ENCODE measurements around the gene C1orf21. TPM values are rescaled to one million over a fixed set of nuclear protein-coding genes. Genes with fewer than 3 reads are reported as not detected.

C1orf21 gene
- polyA plus RNA-seq, 1 donor from 2014 or later: 1.7 TPM

- H3K27me3 Mint-ChIP-seq: peaks cover 6% of the 10 kb centered on the region
- no peak overlapping the region for H3K27ac Mint-ChIP-seq
- no peaks in the 10 kb centered on the region for H3K9me3 Mint-ChIP-seq
- H3K4me3 Mint-ChIP-seq: no peak overlapping the region
- H3K36me3 Mint-ChIP-seq: no peaks in the 10 kb centered on the region
- no peaks in the 10 kb centered on the region for H3K4me1 Mint-ChIP-seq
These were observed 232.0 kb downstream of the C1orf21 start for GRCh38 chr1:184618851-184619250.

GRCh38 chr1:184620469-184620868 is 233.6 kb downstream of the C1orf21 start:
- no peak overlapping the region for H3K4me3 Mint-ChIP-seq
- H3K36me3 Mint-ChIP-seq: no peaks in the 10 kb centered on the region
- no peak overlapping the region for H3K27ac Mint-ChIP-seq
- H3K9me3 Mint-ChIP-seq: no peaks in the 10 kb centered on the region
- H3K4me1 Mint-ChIP-seq: no peaks in the 10 kb centered on the region
- peaks cover 10% of the 10 kb centered on the region for H3K27me3 Mint-ChIP-seq

- no peaks in the 10 kb centered on the region for H3K4me1 Mint-ChIP-seq
- peaks cover 14% of the 10 kb centered on the region for H3K27me3 Mint-ChIP-seq
- no peak overlapping the region for H3K27ac Mint-ChIP-seq
- H3K36me3 Mint-ChIP-seq: no peaks in the 10 kb centered on the region
- H3K4me3 Mint-ChIP-seq: no peak overlapping the region
- no peaks in the 10 kb centered on the region for H3K9me3 Mint-ChIP-seq
These were observed 234.4 kb downstream of the C1orf21 start for GRCh38 chr1:184621260-184621659.

- H3K9me3 Mint-ChIP-seq: no peaks in the 10 kb centered on the region
- H3K4me1 Mint-ChIP-seq: no peaks in the 10 kb centered on the region
- H3K4me3 Mint-ChIP-seq: no peak overlapping the region
- H3K36me3 Mint-ChIP-seq: no peaks in the 10 kb centered on the region
- H3K27me3 Mint-ChIP-seq: peaks cover 19% of the 10 kb centered on the region
- H3K27ac Mint-ChIP-seq: no peak overlapping the region
These were observed 235.5 kb downstream of the C1orf21 start for GRCh38 chr1:184622136-184622823.

GRCh38 chr1:184623404-184623803 is 236.6 kb downstream of the C1orf21 start:
- H3K4me1 Mint-ChIP-seq: no peaks in the 10 kb centered on the region
- peaks cover 20% of the 10 kb centered on the region for H3K27me3 Mint-ChIP-seq
- no peak overlapping the region for H3K27ac Mint-ChIP-seq
- no peaks in the 10 kb centered on the region for H3K36me3 Mint-ChIP-seq
- no peak overlapping the region for H3K4me3 Mint-ChIP-seq
- no peaks in the 10 kb centered on the region for H3K9me3 Mint-ChIP-seq

- Mint-ChIP-seq H3K9me3 (no peaks in the 10 kb centered on the region), H3K27me3 (peaks cover 23% of the 10 kb centered on the region), H3K36me3 (no peaks in the 10 kb centered on the region), H3K4me3 (no peak overlapping the region), H3K4me1 (no peaks in the 10 kb centered on the region), H3K27ac (no peak overlapping the region)
These were observed 237.2 kb downstream of the C1orf21 start for GRCh38 chr1:184624051-184624450.

GRCh38 chr1:184624626-184625025 is 237.8 kb downstream of the C1orf21 start:
- H3K9me3 Mint-ChIP-seq: no peaks in the 10 kb centered on the region
- no peaks in the 10 kb centered on the region for H3K4me1 Mint-ChIP-seq
- H3K27me3 Mint-ChIP-seq: peaks cover 23% of the 10 kb centered on the region
- no peak overlapping the region for H3K4me3 Mint-ChIP-seq
- H3K36me3 Mint-ChIP-seq: no peaks in the 10 kb centered on the region
- H3K27ac Mint-ChIP-seq: no peak overlapping the region

GRCh38 chr1:184625271-184625670 is 238.4 kb downstream of the C1orf21 start:
- no peak overlapping the region for H3K4me3 Mint-ChIP-seq
- H3K27ac Mint-ChIP-seq: no peak overlapping the region
- no peaks in the 10 kb centered on the region for H3K4me1 Mint-ChIP-seq
- H3K36me3 Mint-ChIP-seq: no peaks in the 10 kb centered on the region
- H3K27me3 Mint-ChIP-seq: peaks cover 23% of the 10 kb centered on the region
- no peaks in the 10 kb centered on the region for H3K9me3 Mint-ChIP-seq

GRCh38 chr1:184626076-184627006 is 239.5 kb downstream of the C1orf21 start:
- no peaks in the 10 kb centered on the region for H3K9me3 Mint-ChIP-seq
- no peak overlapping the region for H3K27ac Mint-ChIP-seq
- H3K27me3 Mint-ChIP-seq: peaks cover 24% of the 10 kb centered on the region
- no peaks in the 10 kb centered on the region for H3K4me1 Mint-ChIP-seq
- no peaks in the 10 kb centered on the region for H3K36me3 Mint-ChIP-seq
- no peak overlapping the region for H3K4me3 Mint-ChIP-seq

GRCh38 chr1:184627007-184627341 is 240.1 kb downstream of the C1orf21 start:
- no peaks in the 10 kb centered on the region for H3K4me1 Mint-ChIP-seq

GRCh38 chr1:184629266-184629665 is 242.4 kb downstream of the C1orf21 start:
- H3K36me3 Mint-ChIP-seq: no peaks in the 10 kb centered on the region
- H3K27ac Mint-ChIP-seq: no peak overlapping the region
- no peaks in the 10 kb centered on the region for H3K4me1 Mint-ChIP-seq
- peaks cover 18% of the 10 kb centered on the region for H3K27me3 Mint-ChIP-seq
- H3K4me3 Mint-ChIP-seq: no peak overlapping the region
- no peaks in the 10 kb centered on the region for H3K9me3 Mint-ChIP-seq

More at GRCh38 chr1:184627007-184627341, 240.1 kb downstream of the C1orf21 start:
- Mint-ChIP-seq H3K36me3 (no peaks in the 10 kb centered on the region), H3K27me3 (peaks cover 24% of the 10 kb centered on the region), H3K4me3 (no peak overlapping the region), H3K9me3 (no peaks in the 10 kb centered on the region), H3K27ac (no peak overlapping the region)

GRCh38 chr1:184630679-184631060 is 243.8 kb downstream of the C1orf21 start:
- Mint-ChIP-seq H3K9me3 (no peaks in the 10 kb centered on the region), H3K4me1 (no peaks in the 10 kb centered on the region)

GRCh38 chr1:184632415-184633175 is 245.8 kb downstream of the C1orf21 start:
- H3K27me3 Mint-ChIP-seq: peaks cover 9% of the 10 kb centered on the region
- no peaks in the 10 kb centered on the region for H3K36me3 Mint-ChIP-seq
- no peaks in the 10 kb centered on the region for H3K4me1 Mint-ChIP-seq
- no peak overlapping the region for H3K27ac Mint-ChIP-seq
- H3K4me3 Mint-ChIP-seq: no peak overlapping the region
- H3K9me3 Mint-ChIP-seq: peaks cover 0 to 4% (median 0%) of the 10 kb centered on the region in 3 donors

More at GRCh38 chr1:184630679-184631060, 243.8 kb downstream of the C1orf21 start:
- Mint-ChIP-seq H3K36me3 (no peaks in the 10 kb centered on the region), H3K27me3 (peaks cover 18% of the 10 kb centered on the region), H3K4me3 (no peak overlapping the region), H3K27ac (no peak overlapping the region)

GRCh38 chr1:184633785-184634184 is 247.0 kb downstream of the C1orf21 start:
- Mint-ChIP-seq H3K4me3 (no peak overlapping the region), H3K36me3 (no peaks in the 10 kb centered on the region), H3K27ac (peak overlapping the region in 1 of 3 donors; percentile 33), H3K4me1 (no peaks in the 10 kb centered on the region), H3K9me3 (peaks cover 0 to 5% (median 2%) of the 10 kb centered on the region in 3 donors), H3K27me3 (peaks cover 5% of the 10 kb centered on the region)

- H3K4me3 Mint-ChIP-seq: no peak overlapping the region
- H3K36me3 Mint-ChIP-seq: no peaks in the 10 kb centered on the region
- no peaks in the 10 kb centered on the region for H3K4me1 Mint-ChIP-seq
- peaks cover 5% of the 10 kb centered on the region for H3K27me3 Mint-ChIP-seq
- peaks cover 0 to 5% (median 2%) of the 10 kb centered on the region in 3 donors for H3K9me3 Mint-ChIP-seq
- H3K27ac Mint-ChIP-seq: peak overlapping the region in 1 of 3 donors; percentile 31
These were observed 247.5 kb downstream of the C1orf21 start for GRCh38 chr1:184634296-184634695.

Measured in IgD-negative memory B cell (primary cell).